HepG2 (cell line): ENCODE results near the gene ABHD17B. TPM values are rescaled to one million over a fixed set of nuclear protein-coding genes. Genes with fewer than 3 reads are reported as not detected.

Source experiments
- DBP ChIP-seq: sonication (generic); formaldehyde crosslinking; IDR thresholded peaks from 2 replicates; pipeline ENCODE4 v1.4.0; 2020; ENCODE audit warnings: missing genetic modification reagents; ENCODE audit errors: not compliant biosample characterization
- EP300 ChIP-seq, 3 experiments: sonication (generic) in 1 of 3; formaldehyde crosslinking in 1 of 3; IDR thresholded peaks; 2 replicates each; pipeline versions ENCODE4 v1.5.1 to v1.6.1; 2011 to 2020; ENCODE audit warnings: low read depth in 2 of 3, low read length in 2 of 3, borderline replicate concordance in 1 of 3, improper control_type of control experiment in 1 of 3, mild to moderate bottlenecking in 1 of 3, missing genetic modification reagents in 1 of 3, moderate library complexity in 1 of 3
- FOXO4 ChIP-seq: sonication (generic); formaldehyde crosslinking; conservative IDR thresholded peaks from 2 replicates; pipeline ENCODE4 v1.8.1; 2023; ENCODE audit warnings: missing genetic modification reagents
- GATAD1 ChIP-seq: IDR thresholded peaks from 2 replicates; pipeline ENCODE4 v1.6.1; 2016; ENCODE audit warnings: missing genetic modification reagents, missing compliant biosample characterization
- HCFC1 ChIP-seq: fragments of 150-350 bp; IDR thresholded peaks from 2 replicates; pipeline ENCODE4 v1.6.1; 2014; ENCODE audit warnings: low read depth, low read length
- POGZ ChIP-seq: sonication (generic); formaldehyde crosslinking; IDR thresholded peaks from 2 replicates; pipeline ENCODE4 v1.4.0; 2020; ENCODE audit warnings: mild to moderate bottlenecking, missing genetic modification reagents
- SETDB1 ChIP-seq: sonication (generic); formaldehyde crosslinking; IDR thresholded peaks from 2 replicates; pipeline ENCODE4 v1.5.1; 2020; ENCODE audit warnings: missing genetic modification reagents, mild to moderate bottlenecking, borderline replicate concordance
- ZBTB2 ChIP-seq: sonication (generic); formaldehyde crosslinking; IDR thresholded peaks from 2 replicates; pipeline ENCODE4 v1.8.0; 2022; ENCODE audit warnings: low read depth, missing genetic modification reagents
- ZNF142 ChIP-seq: sonication (generic); formaldehyde crosslinking; IDR thresholded peaks from 2 replicates; pipeline ENCODE4 v1.4.0; 2020; ENCODE audit warnings: missing genetic modification reagents
- ZNF343 ChIP-seq: sonication (generic); formaldehyde crosslinking; IDR thresholded peaks from 2 replicates; pipeline ENCODE4 v1.4.0; 2020; ENCODE audit warnings: mild to moderate bottlenecking, missing genetic modification reagents
- ZNF761 ChIP-seq: sonication (generic); formaldehyde crosslinking; conservative IDR thresholded peaks from 2 replicates; pipeline ENCODE4 v1.4.0; 2020; ENCODE audit warnings: mild to moderate bottlenecking, missing genetic modification reagents
- ZNF781 ChIP-seq: sonication (generic); formaldehyde crosslinking; IDR thresholded peaks from 2 replicates; pipeline ENCODE4 v1.5.1; 2020; ENCODE audit warnings: borderline replicate concordance, mild to moderate bottlenecking, missing genetic modification reagents; ENCODE audit errors: not compliant biosample characterization
- ZNF800 ChIP-seq: sonication (generic); formaldehyde crosslinking; IDR thresholded peaks from 2 replicates; pipeline ENCODE4 v1.4.0; 2020; ENCODE audit warnings: missing genetic modification reagents
- polyA plus RNA-seq, 8 experiments: library from polyadenylated mRNA; depleted of rRNA in 3 of 8; stranded (reverse) in 7 of 8; unstranded in 1 of 8; fragments of >200 nt; fragmentation: Illumina TruSeq in 4 of 8; extraction: Trizol in 4 of 8; gene quantifications; 2 replicates each; pipeline versions ENCODE4 v1.2.1 to v1.2.3, GENCODE V29; 2011 to 2016; ENCODE audit warnings: low read depth in 4 of 8, missing spikeins in 1 of 8, mixed read lengths in 1 of 8; ENCODE audit not compliant: insufficient read depth in 1 of 8
- total RNA-seq, 5 experiments: library from RNA; depleted of rRNA; stranded (reverse); fragments of >200 nt; fragmentation: Illumina TruSeq; extraction: Trizol; gene quantifications; 2 replicates each; pipeline ENCODE4 v1.2.3, GENCODE V29; 2016; ENCODE audit warnings: low read depth in 1 of 5

Gene ABHD17B
- total and polyA plus RNA-seq, 2 of the 13 experiments (the other 11 are each of a cell fraction or from before 2014, with no cell fraction given) = 11.3 to 22.0 TPM

- TF ChIP-seq HCFC1 (0 out of 2 replicates have a peak, but pooled peaks have one; percentile 33), FOXO4 (CRISPR knock-in tag) (no peak), GATAD1 (peak; percentile 87), POGZ (CRISPR knock-in tag) (peak; percentile 13; the same call in 1 of the 2 replicates), SETDB1 (CRISPR knock-in tag) (peak; percentile 62; the same call in 1 of the 2 replicates), ZBTB2 (peak; percentile 93), ZNF761 (CRISPR knock-in tag) (no peak), ZNF343 (CRISPR knock-in tag) (peak; percentile 52), ZNF800 (CRISPR knock-in tag) (no peak; the same call in 1 of the 2 replicates), ZNF781 (CRISPR knock-in tag) (peak; percentile 16), ZNF142 (CRISPR knock-in tag) (peak; percentile 86), EP300 (IDR thresholded peaks at IDR 0.05; ENCODE audit: low read depth in 2 of 2, low read length in 2 of 2) (peak; percentile 30 to 41; a peak in 2 of 4 replicates), EP300 (CRISPR knock-in tag; IDR thresholded peaks at IDR 0.05; ENCODE audit: borderline replicate concordance) (no peak), DBP (CRISPR knock-in tag) (no peak)
Measured at GRCh38 chr9:71911061-71911907, at the start of gene ABHD17B, which contains the start of gene C9orf85 (continued).
